ENCODE results near the gene CACNA2D2. TPM values are rescaled to one million over a fixed set of nuclear protein-coding genes. Genes with fewer than 3 reads are reported as not detected.

Gene CACNA2D2
- total and polyA plus RNA-seq, 3 donors from 2014 or later: 15.9 to 19.3 (median 16.1) TPM

DNA sequence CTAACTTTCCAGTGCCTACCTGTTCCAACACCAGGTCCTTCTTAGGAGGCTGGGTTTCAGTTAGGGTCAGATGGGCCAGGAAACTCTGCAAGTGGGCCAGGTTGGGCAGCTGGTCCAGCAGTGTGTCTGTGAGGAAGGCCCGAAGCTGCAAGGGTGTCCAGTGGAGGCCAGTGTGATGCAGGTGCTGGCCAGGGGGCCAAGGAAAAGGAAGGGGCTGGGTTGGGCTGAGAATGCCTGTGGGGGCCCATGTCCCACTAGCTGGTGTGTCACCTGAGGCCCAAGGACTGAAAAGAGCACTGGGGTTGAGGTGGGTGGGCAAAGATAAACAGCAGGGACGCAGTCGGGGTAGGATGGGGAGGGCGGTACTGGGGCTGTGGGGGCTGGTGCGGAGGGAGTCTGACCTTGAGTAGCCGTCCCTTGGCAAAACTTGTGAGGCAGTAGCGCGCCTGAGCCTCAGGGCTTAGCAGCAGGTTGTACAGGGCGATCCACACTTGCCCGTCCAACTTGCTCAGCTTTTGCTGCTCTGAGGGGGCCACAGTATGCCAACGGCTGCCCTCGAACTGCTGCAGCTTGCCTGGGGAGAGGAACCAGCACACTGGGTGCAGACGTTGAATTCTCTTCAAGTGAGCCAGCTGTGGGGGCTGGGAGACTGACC, 161.3 kb downstream of the CACNA2D2 start:
- no peak for DNase-seq
- no peaks in the 10 kb centered on the region for H3K9me3 ChIP-seq
- no peak for TF ChIP-seq POLR2A (IDR thresholded peaks at IDR 0.05)
- TF ChIP-seq, protein P1, sequence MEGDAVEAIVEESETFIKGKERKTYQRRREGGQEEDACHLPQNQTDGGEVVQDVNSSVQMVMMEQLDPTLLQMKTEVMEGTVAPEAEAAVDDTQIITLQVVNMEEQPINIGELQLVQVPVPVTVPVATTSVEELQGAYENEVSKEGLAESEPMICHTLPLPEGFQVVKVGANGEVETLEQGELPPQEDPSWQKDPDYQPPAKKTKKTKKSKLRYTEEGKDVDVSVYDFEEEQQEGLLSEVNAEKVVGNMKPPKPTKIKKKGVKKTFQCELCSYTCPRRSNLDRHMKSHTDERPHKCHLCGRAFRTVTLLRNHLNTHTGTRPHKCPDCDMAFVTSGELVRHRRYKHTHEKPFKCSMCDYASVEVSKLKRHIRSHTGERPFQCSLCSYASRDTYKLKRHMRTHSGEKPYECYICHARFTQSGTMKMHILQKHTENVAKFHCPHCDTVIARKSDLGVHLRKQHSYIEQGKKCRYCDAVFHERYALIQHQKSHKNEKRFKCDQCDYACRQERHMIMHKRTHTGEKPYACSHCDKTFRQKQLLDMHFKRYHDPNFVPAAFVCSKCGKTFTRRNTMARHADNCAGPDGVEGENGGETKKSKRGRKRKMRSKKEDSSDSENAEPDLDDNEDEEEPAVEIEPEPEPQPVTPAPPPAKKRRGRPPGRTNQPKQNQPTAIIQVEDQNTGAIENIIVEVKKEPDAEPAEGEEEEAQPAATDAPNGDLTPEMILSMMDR (IDR thresholded peaks at IDR 0.05): no peak
- H3K27me3 ChIP-seq: no peaks in the 10 kb centered on the region
- no peaks in the 10 kb centered on the region for H3K36me3 ChIP-seq (ENCODE audit: low read depth, missing control alignments)
- peaks cover 23% of the 10 kb centered on the region for H3K4me1 ChIP-seq
- no peak overlapping the region for H3K27ac ChIP-seq
- WGBS, 2 donors: 63 to 73% methylated on average over 10 to 13 of the region's 13 CpGs
- intact Hi-C loops (cut with DNase I; ENCODE audit: low total_unique reads): no loop called here
- no peak overlapping the region for H3K4me3 ChIP-seq

DNA sequence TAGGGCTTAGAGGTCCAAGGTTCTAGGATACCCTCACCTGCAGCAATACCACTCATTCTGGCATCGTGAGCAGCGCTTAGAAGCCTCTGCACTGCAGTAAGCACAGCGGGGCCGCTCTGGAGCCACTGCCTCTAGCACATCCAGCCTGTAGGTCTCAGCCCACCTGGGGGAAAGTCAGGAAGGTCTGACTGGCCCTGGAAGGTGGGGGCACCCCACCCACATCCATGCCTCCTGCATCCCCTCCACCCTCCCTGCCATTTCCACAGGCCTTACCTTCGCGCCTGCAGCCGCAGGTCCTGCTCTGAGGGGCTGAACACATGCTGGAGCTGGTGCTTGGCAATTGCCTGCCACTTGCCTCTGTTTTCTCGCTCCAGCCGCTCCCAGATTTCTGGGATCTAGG, 161.9 kb downstream of the CACNA2D2 start:
- 91 to 95% methylated on average over 9 of the region's 9 CpGs for WGBS, 2 donors
- TF ChIP-seq, protein P1 (IDR thresholded peaks at IDR 0.05): no peak
- TF ChIP-seq POLR2A (IDR thresholded peaks at IDR 0.05): no peak
- H3K27me3 ChIP-seq: no peaks in the 10 kb centered on the region
- intact Hi-C loops (cut with DNase I; ENCODE audit: low total_unique reads): no loop called here
- no peak for DNase-seq
- no peak overlapping the region for H3K4me3 ChIP-seq
- H3K36me3 ChIP-seq (ENCODE audit: low read depth, missing control alignments): no peaks in the 10 kb centered on the region
- H3K27ac ChIP-seq: no peak overlapping the region
- H3K9me3 ChIP-seq: no peaks in the 10 kb centered on the region
- H3K4me1 ChIP-seq: peaks cover 23% of the 10 kb centered on the region

DNA sequence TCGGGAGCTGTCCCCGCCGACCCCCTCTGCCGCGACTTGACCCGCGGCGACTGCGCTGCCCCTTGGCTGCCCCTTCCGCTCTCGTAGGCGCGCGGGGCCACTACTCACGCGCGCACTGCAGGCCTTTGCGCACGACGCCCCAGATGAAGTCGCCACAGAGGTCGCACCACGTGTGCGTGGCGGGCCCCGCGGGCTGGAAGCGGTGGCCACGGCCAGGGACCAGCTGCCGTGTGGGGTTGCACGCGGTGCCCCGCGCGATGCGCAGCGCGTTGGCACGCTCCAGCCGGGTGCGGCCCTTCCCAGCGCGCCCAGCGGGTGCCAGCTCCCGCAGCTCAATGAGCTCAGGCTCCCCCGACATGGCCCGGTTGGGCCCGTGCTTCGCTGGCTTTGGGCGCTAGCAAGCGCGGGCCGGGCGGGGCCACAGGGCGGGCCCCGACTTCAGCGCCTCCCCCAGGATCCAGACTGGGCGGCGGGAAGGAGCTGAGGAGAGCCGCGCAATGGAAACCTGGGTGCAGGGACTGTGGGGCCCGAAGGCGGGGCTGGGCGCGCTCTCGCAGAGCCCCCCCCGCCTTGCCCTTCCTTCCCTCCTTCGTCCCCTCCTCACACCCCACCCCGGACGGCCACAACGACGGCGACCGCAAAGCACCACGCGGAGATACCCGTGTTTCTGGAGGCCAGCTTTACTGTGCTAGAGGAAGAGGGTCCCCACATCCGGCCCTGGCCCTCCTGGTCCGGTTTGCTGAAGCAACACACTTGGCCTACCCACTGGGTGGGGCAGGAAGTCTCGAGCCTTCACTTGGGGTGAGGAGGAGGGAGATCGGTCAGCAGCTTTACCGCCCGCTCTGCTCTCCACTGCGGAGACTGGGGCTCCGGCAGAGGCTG, 162.7 kb downstream of the CACNA2D2 start, which contains the start of gene RASSF1:
Gene RASSF1, minus strand, starts transcription at position 389 of the 882 bp plus-strand sequence. Its CDS starts 31 bp downstream, at position 358.
- intact Hi-C loops (cut with DNase I; ENCODE audit: low total_unique reads): no loop called here
- TF ChIP-seq, protein P1 (IDR thresholded peaks at IDR 0.05): no peak
- TF ChIP-seq POLR2A (IDR thresholded peaks at IDR 0.05): no peak
- peak within 1 kb of the TSS; percentile 47 to 53 for H3K4me3 ChIP-seq
- H3K27ac ChIP-seq: peak within 1 kb of the TSS; percentile 22 to 78
- 0 to 20% methylated on average over 5 to 66 of the region's 85 CpGs for WGBS, 2 donors
- no peaks in the 10 kb centered on the region for H3K27me3 ChIP-seq
- H3K36me3 ChIP-seq (ENCODE audit: low read depth, missing control alignments): no peaks in the 10 kb centered on the region
- H3K9me3 ChIP-seq: no peaks in the 10 kb centered on the region
- peaks cover 31% of the 10 kb centered on the region for H3K4me1 ChIP-seq
- DNase-seq: peak; percentile 63

DNA sequence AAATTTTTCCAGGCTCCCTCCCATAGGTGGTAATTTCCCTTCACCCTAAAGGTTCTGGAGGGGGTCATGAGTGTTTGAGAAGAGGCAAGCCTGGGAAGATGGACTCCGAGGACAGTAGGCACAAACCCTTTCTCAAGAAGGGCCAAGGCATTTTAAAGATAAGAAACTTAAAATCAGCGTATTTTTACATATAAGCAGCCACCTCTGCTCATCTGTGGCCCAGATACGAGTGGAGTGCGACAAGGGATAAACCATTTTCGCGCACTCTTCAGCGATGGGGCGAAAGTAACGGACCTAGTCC, 163.3 kb downstream of the CACNA2D2 start:
- no peak for DNase-seq
- H3K4me3 ChIP-seq: peak overlapping the region; percentile 47 to 53
- no peaks in the 10 kb centered on the region for H3K36me3 ChIP-seq (ENCODE audit: low read depth, missing control alignments)
- no peaks in the 10 kb centered on the region for H3K27me3 ChIP-seq
- peaks cover 32% of the 10 kb centered on the region for H3K4me1 ChIP-seq
- peak overlapping the region; percentile 22 to 78 for H3K27ac ChIP-seq
- no peaks in the 10 kb centered on the region for H3K9me3 ChIP-seq
- intact Hi-C loops (cut with DNase I; ENCODE audit: low total_unique reads): no loop called here
- WGBS, 2 donors: 24 to 44% methylated on average over 6 to 9 of the region's 9 CpGs
- TF ChIP-seq, protein P1 (IDR thresholded peaks at IDR 0.05): no peak
- no peak for TF ChIP-seq POLR2A (IDR thresholded peaks at IDR 0.05)
